Adrenal gland (tissue), 5 donors: ENCODE measurements around the gene AUTS2.

Experiments
- POLR2A ChIP-seq, 2 donors: fragments of 450-650 bp; IDR thresholded peaks; one replicate each; pipeline ENCODE4 v1.6.1; 2017; ENCODE audit warnings: antibody characterized with exemption in 2 of 2, mild to moderate bottlenecking in 2 of 2, moderate library complexity in 1 of 2
- TF ChIP-seq, protein P1 (sequence below), 6 experiments: fragments of 450-650 bp in 4 of 6; fragments of 200-600 bp in 2 of 6; sonication (generic) in 1 of 6; IDR thresholded peaks; 1 replicate in 5 of 6; 2 replicates in 1 of 6; pipeline versions ENCODE4 v1.5.1 to v1.8.0; 2016 to 2021; ENCODE audit warnings: antibody characterized with exemption in 6 of 6, mild to moderate bottlenecking in 2 of 6, moderate library complexity in 1 of 6
- donor health status: DM: no; HTN: no; CAD: no.

- TF ChIP-seq, protein P1, sequence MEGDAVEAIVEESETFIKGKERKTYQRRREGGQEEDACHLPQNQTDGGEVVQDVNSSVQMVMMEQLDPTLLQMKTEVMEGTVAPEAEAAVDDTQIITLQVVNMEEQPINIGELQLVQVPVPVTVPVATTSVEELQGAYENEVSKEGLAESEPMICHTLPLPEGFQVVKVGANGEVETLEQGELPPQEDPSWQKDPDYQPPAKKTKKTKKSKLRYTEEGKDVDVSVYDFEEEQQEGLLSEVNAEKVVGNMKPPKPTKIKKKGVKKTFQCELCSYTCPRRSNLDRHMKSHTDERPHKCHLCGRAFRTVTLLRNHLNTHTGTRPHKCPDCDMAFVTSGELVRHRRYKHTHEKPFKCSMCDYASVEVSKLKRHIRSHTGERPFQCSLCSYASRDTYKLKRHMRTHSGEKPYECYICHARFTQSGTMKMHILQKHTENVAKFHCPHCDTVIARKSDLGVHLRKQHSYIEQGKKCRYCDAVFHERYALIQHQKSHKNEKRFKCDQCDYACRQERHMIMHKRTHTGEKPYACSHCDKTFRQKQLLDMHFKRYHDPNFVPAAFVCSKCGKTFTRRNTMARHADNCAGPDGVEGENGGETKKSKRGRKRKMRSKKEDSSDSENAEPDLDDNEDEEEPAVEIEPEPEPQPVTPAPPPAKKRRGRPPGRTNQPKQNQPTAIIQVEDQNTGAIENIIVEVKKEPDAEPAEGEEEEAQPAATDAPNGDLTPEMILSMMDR (IDR thresholded peaks at IDR 0.05) = no peak
- no peak for TF ChIP-seq POLR2A (IDR thresholded peaks at IDR 0.05)
These were observed 1081.4 kb downstream of the AUTS2 start for GRCh38 chr7:70679661-70680060.
